T-helper 17 cell (primary cell): ENCODE measurements around the gene TRMT1. TPM values are rescaled to one million over a fixed set of nuclear protein-coding genes. Genes with fewer than 3 reads are reported as not detected.

Source experiments
- ATAC-seq: fragments of 150-1000 bp; cut with Tn5 transposase; 2 replicates; pipeline ENCODE4 v1.10.0; 2021; ENCODE audit warnings: mild to moderate bottlenecking, moderate library complexity
- DNase-seq, 3 donors: peaks; one replicate each; pipeline versions ENCODE4 v3.0.0 to v3.0.0-alpha.2; 2020 to 2021
- H3K9me3 ChIP-seq: one replicate; pipeline ENCODE4 v1.7.0; 2013; ENCODE audit warnings: low read length, mild to moderate bottlenecking; ENCODE audit not compliant: control insufficient read depth, poor library complexity, severe bottlenecking
- H3K27ac Mint-ChIP-seq: one replicate; pipeline ENCODE4 v1.8.0; 2022; ENCODE audit warnings: mild to moderate bottlenecking, moderate library complexity, mixed read lengths
- H3K27me3 Mint-ChIP-seq: one replicate; pipeline ENCODE4 v1.8.0; 2022; ENCODE audit warnings: mixed read lengths
- H3K36me3 Mint-ChIP-seq: one replicate; pipeline ENCODE4 v1.8.0; 2022; ENCODE audit warnings: low read depth, mixed read lengths
- H3K4me1 Mint-ChIP-seq: one replicate; pipeline ENCODE4 v1.8.0; 2022; ENCODE audit warnings: mild to moderate bottlenecking, mixed read lengths
- H3K4me3 Mint-ChIP-seq: one replicate; pipeline ENCODE4 v1.8.0; 2022; ENCODE audit warnings: mild to moderate bottlenecking, moderate library complexity, mixed read lengths
- total RNA-seq, 4 donors: library from RNA in 2 of 4; stranded (reverse) in 2 of 4; gene quantifications; one replicate each; pipeline ENCODE4 v1.2.3 and lab custom pipeline; 2022 to 2026

The TRMT1 gene
- total RNA-seq, 2 donors from 2014 or later: 60.3 to 72.3 TPM

DNA sequence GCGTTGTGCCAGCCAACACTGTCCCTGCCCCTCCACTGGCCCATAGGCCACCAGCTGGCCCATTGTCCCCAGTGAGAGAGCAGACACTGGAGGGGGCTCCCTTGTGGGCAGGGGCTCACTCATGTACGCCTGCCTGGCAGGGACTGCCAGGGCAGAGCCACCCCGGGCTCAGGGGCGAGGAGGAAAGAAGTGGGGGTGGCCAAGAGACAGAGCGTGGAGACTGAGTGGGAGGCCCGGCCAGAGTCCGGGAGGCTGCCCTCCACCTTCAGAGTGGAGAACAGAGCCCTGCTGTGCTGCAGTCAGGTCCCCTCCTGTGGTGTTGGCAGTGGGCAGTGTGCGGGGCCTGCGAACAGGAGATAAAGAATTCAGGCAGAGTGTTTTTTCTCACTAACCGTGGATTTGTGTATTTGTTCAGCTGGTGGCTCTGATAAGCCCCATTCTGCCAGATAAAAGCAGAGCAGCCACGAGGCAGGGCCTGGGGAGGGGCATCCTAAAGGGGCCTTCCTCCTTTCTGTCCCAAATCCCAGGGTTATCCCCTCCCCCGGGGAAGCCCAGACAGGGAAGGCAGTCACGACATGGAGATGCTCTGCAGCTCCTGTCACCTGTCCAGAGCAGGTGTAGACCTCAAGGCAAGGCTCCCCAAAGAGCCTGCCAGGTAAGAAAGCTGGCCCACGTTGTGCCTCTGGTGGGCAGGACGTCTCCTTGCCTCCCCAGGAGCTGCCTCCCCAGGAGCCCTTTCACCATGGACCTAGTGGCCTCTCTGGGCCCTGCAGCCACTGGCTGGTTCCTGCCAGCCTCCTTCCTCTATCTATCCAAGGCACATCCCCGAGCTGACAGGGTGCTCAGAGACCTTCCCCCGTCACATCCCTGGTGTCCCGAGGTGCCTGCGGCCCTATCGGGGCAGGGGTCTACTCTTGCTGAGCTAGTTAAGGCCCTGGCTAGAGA lies 46.9 kb downstream of the TRMT1 start:
- Mint-ChIP-seq H3K4me3 (no peak overlapping the region), H3K27ac (no peak overlapping the region), H3K27me3 (peaks cover 35% of the 10 kb centered on the region), H3K4me1 (no peaks in the 10 kb centered on the region), H3K36me3 (no peaks in the 10 kb centered on the region)
- DNase-seq: no peak
- ATAC-seq: no peak
- H3K9me3 ChIP-seq: no peaks in the 10 kb centered on the region

DNA sequence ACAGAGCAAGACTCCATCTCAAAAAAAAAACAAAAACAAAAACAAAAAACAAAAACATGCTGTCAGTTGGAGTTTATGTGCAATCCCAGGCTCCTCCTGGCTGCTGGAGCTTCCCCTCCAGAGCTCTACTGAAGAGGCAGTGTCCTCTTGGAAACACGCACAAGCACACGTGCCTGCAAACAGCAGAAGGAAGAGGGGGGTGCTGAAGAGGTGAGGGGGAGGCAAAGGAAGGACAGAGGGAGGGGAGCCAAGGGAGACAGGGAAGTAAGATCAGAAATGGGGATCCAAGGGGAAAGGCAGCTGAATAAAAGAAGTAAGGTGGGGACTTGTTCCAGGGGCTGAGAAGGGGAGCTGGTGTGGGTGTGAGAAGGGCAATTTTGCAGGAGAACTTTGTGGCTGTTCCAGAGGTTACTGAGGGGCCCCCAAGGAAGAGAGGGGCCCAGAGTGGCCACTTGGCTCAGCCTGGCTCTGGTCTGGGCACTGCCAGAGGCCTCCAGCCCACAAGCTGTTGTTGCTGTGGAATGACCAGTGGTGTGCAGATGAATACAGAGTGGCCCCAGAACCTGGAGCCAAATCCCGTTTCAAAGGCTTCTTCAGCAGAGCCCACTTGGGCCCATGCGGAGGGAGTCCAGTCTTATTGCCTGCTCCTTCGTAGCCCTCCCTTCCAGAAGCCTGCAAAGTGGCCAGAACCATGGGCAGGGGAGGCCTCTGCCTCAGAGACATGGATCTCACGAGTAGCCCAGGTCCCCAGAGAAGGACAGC lies 48.3 kb downstream of the TRMT1 start:
- no peaks in the 10 kb centered on the region for H3K9me3 ChIP-seq
- no peak overlapping the region for H3K27ac Mint-ChIP-seq
- DNase-seq (no peak), ATAC-seq (no peak)
- no peaks in the 10 kb centered on the region for H3K4me1 Mint-ChIP-seq
- no peaks in the 10 kb centered on the region for H3K36me3 Mint-ChIP-seq
- H3K27me3 Mint-ChIP-seq: peaks cover 36% of the 10 kb centered on the region
- H3K4me3 Mint-ChIP-seq: no peak overlapping the region

DNA sequence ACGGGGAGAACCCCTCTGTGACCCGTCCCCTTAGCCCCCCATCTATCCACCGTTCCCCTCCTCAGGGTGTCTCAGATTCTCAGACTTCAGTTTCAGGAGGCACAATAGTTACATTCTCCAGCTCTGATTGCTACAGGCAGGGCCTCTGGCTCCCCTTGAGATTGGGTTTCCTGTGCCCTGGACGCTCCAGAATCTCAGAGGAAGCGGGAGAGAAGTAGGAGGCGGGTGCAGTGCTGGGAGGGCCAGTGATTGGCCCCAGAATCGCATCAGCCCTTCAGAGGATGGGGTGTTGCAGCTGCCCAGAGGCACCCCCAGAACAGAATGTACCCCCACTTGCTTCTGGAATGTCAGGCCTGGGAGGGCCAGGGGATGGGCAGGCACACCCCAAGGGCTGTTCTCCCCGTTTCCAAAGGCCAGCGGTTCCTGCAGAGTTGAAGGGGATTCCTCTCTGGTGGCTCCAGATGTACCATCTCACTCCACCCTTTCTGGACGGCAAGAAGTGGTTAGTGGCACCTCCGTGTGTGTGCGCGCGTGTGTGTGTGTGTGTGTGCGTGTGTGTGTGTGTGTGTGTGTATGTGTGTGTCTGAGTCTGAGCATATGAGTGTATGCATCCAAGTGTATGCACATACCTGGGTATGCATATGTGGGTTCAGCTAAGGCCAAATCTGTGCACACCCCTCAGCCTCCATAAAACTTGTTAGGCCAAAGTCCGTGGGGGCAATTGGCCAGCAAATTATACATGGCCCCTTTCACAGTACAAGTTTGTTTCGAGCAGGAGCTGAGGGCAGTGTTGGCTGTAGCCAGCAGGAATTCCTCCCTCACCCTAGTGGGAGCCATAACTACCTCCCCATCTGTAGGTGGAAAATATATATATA lies 49.4 kb downstream of the TRMT1 start:
- ATAC-seq (no peak), DNase-seq (no peak)
- Mint-ChIP-seq H3K27ac (no peak overlapping the region), H3K36me3 (no peaks in the 10 kb centered on the region), H3K4me3 (no peak overlapping the region), H3K27me3 (peaks cover 42% of the 10 kb centered on the region), H3K4me1 (no peaks in the 10 kb centered on the region)
- no peaks in the 10 kb centered on the region for H3K9me3 ChIP-seq

DNA sequence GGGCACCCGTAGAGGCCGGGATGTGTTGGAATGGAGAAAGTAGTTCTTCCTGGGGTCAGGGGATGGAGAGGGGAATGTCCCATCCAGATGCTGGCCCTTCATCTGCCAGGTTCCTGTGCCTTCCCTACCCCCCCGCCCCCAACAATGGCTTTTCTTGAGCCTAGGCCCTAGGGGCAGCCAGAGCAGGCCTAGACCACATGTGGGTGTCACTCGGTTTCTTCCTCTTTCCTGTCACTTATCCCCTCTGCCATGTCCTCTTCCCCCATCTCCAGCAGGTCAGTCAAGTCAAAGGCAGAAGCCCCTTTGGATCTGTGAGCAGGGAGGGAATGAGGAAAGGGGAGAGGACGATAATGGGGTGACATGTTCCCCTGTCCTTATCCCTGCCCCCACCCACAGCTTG lies 50.3 kb downstream of the TRMT1 start:
- DNase-seq (no peak), ATAC-seq (no peak)
- Mint-ChIP-seq H3K4me1 (peaks cover 3% of the 10 kb centered on the region), H3K4me3 (no peak overlapping the region), H3K27me3 (peaks cover 44% of the 10 kb centered on the region), H3K27ac (no peak overlapping the region), H3K36me3 (no peaks in the 10 kb centered on the region)
- no peaks in the 10 kb centered on the region for H3K9me3 ChIP-seq

DNA sequence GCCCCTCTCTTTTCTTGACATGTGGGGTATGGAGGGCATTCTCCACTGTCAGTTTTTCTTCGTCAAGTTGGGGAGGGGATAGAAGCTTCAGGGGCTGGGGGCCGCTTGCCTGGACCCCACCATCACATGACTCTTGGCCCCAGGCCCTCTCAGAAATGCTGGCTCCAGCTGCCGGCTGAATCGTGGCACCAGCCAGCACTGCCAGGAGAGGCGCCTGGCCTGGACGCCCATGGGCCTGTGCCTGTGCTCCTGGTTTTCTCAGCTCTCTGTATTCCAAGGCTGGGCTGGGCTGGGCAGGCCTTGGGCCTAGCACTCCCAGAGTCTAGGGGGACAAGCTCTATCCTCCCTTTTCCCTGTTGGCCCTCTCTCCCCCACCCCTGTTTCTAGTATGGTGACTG lies 52.4 kb downstream of the TRMT1 start:
- Mint-ChIP-seq H3K4me1 (peaks cover 6% of the 10 kb centered on the region), H3K4me3 (no peak overlapping the region), H3K27me3 (peaks cover 34% of the 10 kb centered on the region), H3K27ac (no peak overlapping the region), H3K36me3 (no peaks in the 10 kb centered on the region)
- no peaks in the 10 kb centered on the region for H3K9me3 ChIP-seq
- ATAC-seq: no peak
- DNase-seq: no peak

DNA sequence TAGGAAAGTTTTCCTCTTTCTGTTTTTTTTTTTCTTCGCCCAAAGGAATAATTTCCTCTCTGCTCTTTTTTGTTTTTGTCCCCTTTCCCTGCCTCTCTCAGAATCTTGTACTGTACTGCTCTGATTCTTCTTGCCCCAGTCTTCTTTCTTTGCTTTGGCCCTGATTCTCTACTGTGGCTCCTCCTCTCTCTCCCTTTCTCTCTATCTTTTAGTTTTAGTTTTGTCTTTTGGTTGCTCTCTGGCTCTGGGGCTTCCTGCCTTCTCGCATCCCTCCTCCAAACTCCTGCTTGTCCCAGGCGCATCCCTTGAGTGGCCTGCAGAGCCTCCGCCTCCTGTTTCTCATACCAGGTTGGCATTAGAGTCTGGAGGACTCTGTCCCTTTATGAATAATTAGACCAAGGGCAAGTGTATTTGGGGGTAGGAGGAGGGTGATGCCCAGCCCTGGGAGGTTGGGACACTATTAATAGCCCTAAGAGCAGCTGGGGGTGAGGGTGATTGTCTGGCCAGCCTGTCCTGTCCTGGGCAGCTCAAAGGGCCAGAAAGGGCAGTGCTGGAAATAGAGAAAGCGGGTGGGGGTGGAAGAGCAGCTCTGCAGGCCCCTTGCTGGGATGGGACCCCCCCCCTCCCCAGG lies 53.0 kb downstream of the TRMT1 start:
- H3K9me3 ChIP-seq: no peaks in the 10 kb centered on the region
- Mint-ChIP-seq H3K36me3 (no peaks in the 10 kb centered on the region), H3K27me3 (peaks cover 31% of the 10 kb centered on the region), H3K4me1 (peaks cover 6% of the 10 kb centered on the region), H3K4me3 (peak overlapping the region; percentile 68), H3K27ac (no peak overlapping the region)
- no peak for DNase-seq
- no peak for ATAC-seq

DNA sequence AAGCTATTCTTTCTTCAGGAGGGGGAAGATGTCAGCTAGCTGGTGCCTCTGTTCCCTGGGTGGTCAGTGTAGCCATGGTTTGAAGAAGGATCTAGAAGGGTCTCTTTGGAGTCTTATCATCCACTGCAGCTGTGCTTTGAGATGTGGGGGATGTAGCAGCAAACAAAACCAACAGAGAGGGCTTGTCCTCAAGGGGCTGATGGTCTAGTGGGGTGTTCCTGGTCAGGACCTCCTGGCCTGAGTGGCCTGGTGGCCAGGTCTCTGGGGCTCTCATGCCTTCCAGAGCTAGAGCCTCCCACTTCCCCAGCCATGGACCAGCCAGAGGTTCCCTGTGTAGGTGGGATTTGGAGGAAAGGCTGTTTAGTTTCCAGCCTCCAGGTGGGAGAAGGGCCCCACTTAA lies 54.2 kb downstream of the TRMT1 start:
- no peak overlapping the region for H3K4me3 Mint-ChIP-seq
- ATAC-seq: no peak
- no peak for DNase-seq
- H3K27me3 Mint-ChIP-seq: peaks cover 23% of the 10 kb centered on the region
- no peak overlapping the region for H3K27ac Mint-ChIP-seq
- no peaks in the 10 kb centered on the region for H3K36me3 Mint-ChIP-seq
- peaks cover 6% of the 10 kb centered on the region for H3K4me1 Mint-ChIP-seq
- no peaks in the 10 kb centered on the region for H3K9me3 ChIP-seq

DNA sequence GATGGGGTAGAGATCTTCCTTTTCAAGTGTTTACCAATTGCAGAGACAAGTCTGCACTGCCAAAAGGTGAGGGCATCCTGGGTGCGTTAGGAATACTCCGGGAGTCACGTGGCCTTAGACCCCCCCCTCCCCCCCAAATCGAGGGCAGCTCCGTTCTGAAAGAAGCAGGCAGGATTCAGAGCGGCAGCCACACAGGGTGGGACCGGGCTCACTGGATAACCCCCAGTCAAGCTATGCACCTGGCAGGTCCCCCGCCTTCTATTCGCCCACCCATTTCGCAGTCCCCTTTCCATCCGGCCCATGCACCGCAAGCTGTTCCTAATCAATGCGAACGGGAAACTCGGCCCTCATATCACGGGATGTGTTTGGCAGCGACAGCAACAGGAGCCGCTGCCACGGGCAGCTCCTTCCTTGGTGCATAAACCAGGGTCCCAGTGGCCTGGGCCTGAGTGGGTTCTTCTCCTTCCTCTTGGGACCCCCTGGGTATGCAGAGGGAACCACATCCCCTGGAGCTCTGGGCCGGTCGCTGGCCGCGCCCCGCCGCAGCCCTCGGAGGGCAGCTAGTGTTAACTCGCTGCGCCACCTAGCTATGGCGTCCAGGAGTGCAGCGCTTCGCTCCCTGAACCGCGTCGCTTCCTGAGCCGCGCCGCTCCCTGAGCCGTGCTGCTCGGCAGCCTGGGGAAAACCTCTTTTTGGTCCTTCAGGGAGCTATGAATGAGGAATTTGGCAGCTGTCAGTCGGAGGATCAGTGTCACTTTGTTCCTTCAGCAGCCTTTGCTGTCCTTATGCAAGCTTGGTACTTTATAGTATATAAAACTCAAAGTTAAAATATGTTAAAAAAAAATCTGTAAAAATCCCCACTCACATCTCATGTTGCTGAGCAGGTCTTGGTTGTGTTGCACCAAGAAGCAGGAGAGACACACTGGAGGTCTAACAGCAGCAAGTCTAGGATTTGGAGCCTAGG lies 55.3 kb downstream of the TRMT1 start:
- Mint-ChIP-seq H3K27me3 (peaks cover 23% of the 10 kb centered on the region), H3K4me1 (peaks cover 6% of the 10 kb centered on the region), H3K36me3 (no peaks in the 10 kb centered on the region), H3K27ac (peak overlapping the region; percentile 43), H3K4me3 (peak overlapping the region; percentile 88)
- H3K9me3 ChIP-seq: no peaks in the 10 kb centered on the region
- DNase-seq (peak; percentile 58 to 68 (median 65)), ATAC-seq (peak; percentile 97)

DNA sequence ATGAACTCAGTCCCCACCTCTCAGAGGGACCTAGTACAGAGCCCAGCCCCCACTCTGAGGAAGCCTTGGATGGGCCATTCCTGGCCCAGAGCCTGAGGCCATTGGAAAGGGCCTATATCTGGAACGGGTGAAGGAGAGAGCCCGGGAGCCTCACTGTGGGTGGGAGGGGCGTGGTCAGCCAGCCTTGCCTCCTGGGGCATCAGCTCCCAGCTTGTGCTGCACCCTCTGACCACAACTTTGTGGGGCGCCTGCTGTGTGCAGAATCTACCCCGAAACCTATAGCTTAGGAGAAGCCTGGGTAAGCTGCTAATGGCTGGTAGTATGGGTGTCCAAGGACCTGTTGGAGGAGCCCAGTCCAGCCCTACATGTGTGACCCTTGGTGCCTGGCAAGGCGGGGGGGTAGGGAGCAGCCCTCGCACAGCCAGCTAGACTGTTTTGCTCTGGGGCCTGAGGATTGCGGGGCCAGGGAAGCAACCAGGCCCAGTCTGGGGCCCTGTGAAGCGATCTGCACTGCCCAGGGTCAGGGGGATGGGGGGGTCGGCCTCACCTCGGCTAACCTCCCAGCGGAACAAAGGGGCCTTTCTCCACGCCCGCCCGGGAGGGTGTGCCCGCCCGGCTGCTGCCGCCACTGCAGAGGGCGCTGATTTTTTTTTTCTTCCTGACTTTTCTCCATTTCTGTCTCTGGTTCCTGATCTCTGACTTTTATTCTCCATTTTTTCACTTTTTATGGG lies 56.1 kb downstream of the TRMT1 start:
- peaks cover 6% of the 10 kb centered on the region for H3K4me1 Mint-ChIP-seq
- H3K27me3 Mint-ChIP-seq: peaks cover 27% of the 10 kb centered on the region
- H3K27ac Mint-ChIP-seq: no peak overlapping the region
- H3K36me3 Mint-ChIP-seq: no peaks in the 10 kb centered on the region
- DNase-seq (no peak), ATAC-seq (no peak)
- no peaks in the 10 kb centered on the region for H3K9me3 ChIP-seq
- peak overlapping the region; percentile 88 for H3K4me3 Mint-ChIP-seq

DNA sequence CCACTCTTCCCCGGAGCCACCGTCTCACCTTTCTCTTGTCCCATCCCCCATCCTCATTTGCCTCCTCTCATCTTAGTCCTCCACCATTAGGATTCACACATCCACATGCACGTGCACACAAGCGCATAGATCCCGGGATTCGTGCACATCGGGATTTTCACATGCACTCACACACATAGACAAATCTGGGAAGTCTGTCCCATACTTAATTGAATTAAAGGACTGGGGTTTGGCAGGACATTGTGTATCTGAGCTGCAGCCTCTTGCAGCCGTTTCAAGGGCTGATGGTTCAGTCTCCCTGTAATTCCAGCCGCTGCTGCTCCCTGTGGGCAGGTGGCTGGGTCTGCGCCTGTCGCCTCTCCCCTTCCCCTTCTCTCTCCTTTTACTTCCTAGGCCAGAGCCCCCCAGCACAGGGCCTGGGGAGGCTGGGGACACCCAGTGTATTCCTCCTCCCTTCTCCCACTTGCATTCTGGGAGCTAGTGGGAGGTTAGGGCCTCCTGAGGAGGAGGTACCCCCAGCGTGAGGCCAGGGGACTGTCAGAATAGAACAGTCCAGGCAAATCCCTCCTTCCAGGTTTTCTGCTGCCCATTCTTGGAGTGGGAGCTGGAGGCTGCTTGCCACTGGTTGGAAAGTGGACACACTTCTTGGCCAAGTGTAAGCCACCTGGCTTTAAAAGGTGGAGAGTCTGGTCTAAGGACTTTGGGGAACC lies 57.4 kb downstream of the TRMT1 start:
- H3K36me3 Mint-ChIP-seq: no peaks in the 10 kb centered on the region
- H3K27me3 Mint-ChIP-seq: peaks cover 23% of the 10 kb centered on the region
- H3K4me1 Mint-ChIP-seq: peaks cover 6% of the 10 kb centered on the region
- no peaks in the 10 kb centered on the region for H3K9me3 ChIP-seq
- DNase-seq (no peak), ATAC-seq (no peak)
- no peak overlapping the region for H3K4me3 Mint-ChIP-seq
- H3K27ac Mint-ChIP-seq: no peak overlapping the region

DNA sequence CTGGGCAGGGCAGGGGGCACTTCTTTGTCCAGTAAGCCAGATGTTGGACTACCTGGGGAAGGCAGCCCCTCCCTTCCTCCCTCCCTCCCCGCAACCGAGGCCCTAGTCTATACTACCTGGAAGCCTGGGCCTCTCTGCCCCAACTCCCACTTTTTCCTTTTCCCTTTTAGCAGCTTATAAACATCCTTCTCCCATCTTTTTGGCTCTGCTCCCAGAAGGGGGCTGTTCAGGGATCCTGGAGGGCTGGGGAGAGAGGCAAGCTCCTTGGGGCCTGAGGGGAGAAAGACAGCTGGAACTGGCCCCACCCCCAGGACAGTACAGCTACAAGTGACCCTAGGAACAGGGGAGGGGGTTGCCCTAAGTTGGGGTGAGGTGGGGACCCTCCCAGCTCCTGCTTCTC lies 58.8 kb downstream of the TRMT1 start:
- H3K9me3 ChIP-seq: no peaks in the 10 kb centered on the region
- no peak overlapping the region for H3K27ac Mint-ChIP-seq
- no peak overlapping the region for H3K4me3 Mint-ChIP-seq
- DNase-seq: no peak
- no peak for ATAC-seq
- H3K27me3 Mint-ChIP-seq: peaks cover 20% of the 10 kb centered on the region
- H3K4me1 Mint-ChIP-seq: peaks cover 6% of the 10 kb centered on the region
- no peaks in the 10 kb centered on the region for H3K36me3 Mint-ChIP-seq
